Hypothalamus (tissue), 51 donors: ENCODE data around the gene PDE4B.
A peak's percentile ranks its signal among the peaks of the same experiment; 100 is the strongest.
"Not testable (repeated sequence)": the region's sequence is repeated elsewhere in the genome, so short reads cannot be mapped to it uniquely, and the experiment has no call there.

Source experiments
- DNase-seq, 51 donors: peaks; one replicate each; lab custom pipeline; 2025; lab: John Stamatoyannopoulos, UW

Gene PDE4B

GRCh38 chr1:65985393-65986066 lies 192.8 kb downstream of the PDE4B start:
- peak in 4 of 51 donors; percentile 4 to 38 (median 12) for DNase-seq

GRCh38 chr1:65986146-65986545 lies 193.5 kb downstream of the PDE4B start:
- DNase-seq, result no peak

GRCh38 chr1:65990161-65990560 lies 197.5 kb downstream of the PDE4B start:
- no peak for DNase-seq

- DNase-seq, result peak in 2 of 51 donors; percentile 15 to 83
Measured at GRCh38 chr1:65991694-65992093, 199.0 kb downstream of the PDE4B start.

- peak in 33 of 51 donors; percentile 6 to 88 (median 48) for DNase-seq
Measured at GRCh38 chr1:65992165-65992821, 199.6 kb downstream of the PDE4B start.

GRCh38 chr1:65992831-65993271 lies 200.2 kb downstream of the PDE4B start:
- peak in 5 of 51 donors; percentile 8 to 82 (median 54) for DNase-seq

GRCh38 chr1:65994223-65994622 lies 201.5 kb downstream of the PDE4B start:
- DNase-seq, result no peak

- no peak for DNase-seq
Measured at GRCh38 chr1:65995336-65995735, 202.6 kb downstream of the PDE4B start.

GRCh38 chr1:65995928-65996327 lies 203.2 kb downstream of the PDE4B start:
- no peak for DNase-seq

- no peak for DNase-seq
Measured at GRCh38 chr1:65997693-65998092, 205.0 kb downstream of the PDE4B start.

- DNase-seq, result peak in 3 of 51 donors; percentile 5 to 21 (median 16)
Measured at GRCh38 chr1:65998763-65999583, 206.3 kb downstream of the PDE4B start.

- no peak for DNase-seq
Measured at GRCh38 chr1:66000033-66000637, 207.4 kb downstream of the PDE4B start.

GRCh38 chr1:66003690-66004089 lies 211.0 kb downstream of the PDE4B start:
- DNase-seq, result no peak

GRCh38 chr1:66006534-66006933 lies 213.8 kb downstream of the PDE4B start:
- DNase-seq, result not testable (repeated sequence)

- no peak for DNase-seq
Measured at GRCh38 chr1:66012106-66012784, 219.6 kb downstream of the PDE4B start.

GRCh38 chr1:66013371-66013770 lies 220.7 kb downstream of the PDE4B start:
- no peak for DNase-seq

GRCh38 chr1:66022904-66023620 lies 230.4 kb downstream of the PDE4B start:
- DNase-seq, result no peak

- no peak for DNase-seq
Measured at GRCh38 chr1:66025188-66025587, 232.5 kb downstream of the PDE4B start.

GRCh38 chr1:66028035-66028434 lies 235.3 kb downstream of the PDE4B start:
- DNase-seq, result no peak

- DNase-seq, result no peak
Measured at GRCh38 chr1:66033781-66034180, 241.1 kb downstream of the PDE4B start.
